ENCODE measurements around the gene ZKSCAN3.
"Not testable (repeated sequence)": the region's sequence is repeated elsewhere in the genome, so short reads cannot be mapped to it uniquely, and the experiment has no call there.

Gene ZKSCAN3

GRCh38 chr6:28343898-28344677 lies 5.7 kb upstream of the ZKSCAN3 start:
- no peak for DNase-seq

GRCh38 chr6:28345201-28345600 lies 4.5 kb upstream of the ZKSCAN3 start:
- DNase-seq, result no peak

GRCh38 chr6:28347119-28347518 lies 2.6 kb upstream of the ZKSCAN3 start:
- DNase-seq, result no peak

DNA sequence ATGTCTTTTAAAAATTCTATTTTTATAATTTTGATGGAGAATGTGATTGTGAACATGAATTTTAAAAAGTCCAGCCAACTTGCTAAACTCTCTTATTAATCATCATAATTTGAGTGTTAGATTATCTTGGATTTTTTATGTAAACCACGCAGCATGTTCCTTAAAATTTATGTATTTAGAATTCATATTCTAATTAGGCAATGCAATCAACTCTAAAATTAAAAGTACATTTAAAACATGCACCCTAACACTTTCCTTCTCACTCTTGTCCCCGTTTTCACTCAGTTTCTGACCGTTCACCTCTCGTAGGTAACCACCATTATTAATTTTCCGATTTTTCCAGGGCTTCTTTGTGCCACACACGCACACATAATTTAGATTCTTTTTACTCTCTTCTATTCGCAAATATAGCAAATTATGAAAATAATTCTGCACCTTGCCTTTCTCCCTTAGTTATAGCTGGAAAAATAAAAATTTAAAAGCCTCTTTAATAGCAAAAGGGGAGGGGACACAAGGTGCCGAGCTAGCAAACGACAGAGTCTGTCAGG lies 329 bp upstream of the ZKSCAN3 start:
- no peak for DNase-seq

DNA sequence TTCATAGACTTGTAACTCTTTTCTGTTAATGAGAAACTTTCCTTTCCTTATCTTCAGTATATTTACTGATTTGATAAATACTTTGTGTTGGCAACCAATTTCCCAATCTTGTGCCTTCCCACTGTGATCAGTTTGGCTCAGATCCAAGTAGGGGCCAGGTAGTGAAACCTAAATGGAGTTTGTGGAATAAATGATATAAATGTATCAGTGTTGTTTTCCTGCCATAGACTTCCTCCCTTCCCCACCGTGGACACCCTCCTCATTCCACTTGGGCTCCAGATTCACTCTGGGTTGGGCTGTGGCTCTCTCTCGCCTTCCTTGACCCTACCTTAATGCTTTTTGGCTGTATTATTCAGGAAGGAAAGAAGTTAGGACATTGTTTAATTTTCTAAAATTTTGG lies 1.3 kb downstream of the ZKSCAN3 start:
- no peak for DNase-seq

DNA sequence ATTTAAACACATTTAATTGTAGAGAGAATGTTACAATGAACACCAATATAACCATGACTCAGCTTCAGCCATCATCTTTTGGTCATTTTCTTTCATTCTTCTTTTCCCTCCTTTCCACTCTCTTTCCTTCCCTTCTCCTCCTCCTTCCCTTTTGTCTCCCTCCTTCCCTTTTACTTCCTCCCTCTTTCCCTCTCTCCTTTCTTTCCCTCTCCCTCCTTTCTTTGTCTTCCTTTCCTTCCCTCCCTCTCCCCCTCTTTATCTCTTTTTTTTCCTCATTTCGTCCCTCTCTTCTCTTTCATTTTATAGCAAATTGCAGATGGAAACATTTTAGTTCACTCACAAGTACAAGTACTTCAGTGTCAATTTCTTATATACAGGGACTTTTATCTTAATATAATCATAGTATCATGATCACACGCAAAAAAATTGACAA lies 1.8 kb downstream of the ZKSCAN3 start:
- no peak for DNase-seq

GRCh38 chr6:28353356-28353755 lies 3.6 kb downstream of the ZKSCAN3 start:
- DNase-seq, result no peak

DNA sequence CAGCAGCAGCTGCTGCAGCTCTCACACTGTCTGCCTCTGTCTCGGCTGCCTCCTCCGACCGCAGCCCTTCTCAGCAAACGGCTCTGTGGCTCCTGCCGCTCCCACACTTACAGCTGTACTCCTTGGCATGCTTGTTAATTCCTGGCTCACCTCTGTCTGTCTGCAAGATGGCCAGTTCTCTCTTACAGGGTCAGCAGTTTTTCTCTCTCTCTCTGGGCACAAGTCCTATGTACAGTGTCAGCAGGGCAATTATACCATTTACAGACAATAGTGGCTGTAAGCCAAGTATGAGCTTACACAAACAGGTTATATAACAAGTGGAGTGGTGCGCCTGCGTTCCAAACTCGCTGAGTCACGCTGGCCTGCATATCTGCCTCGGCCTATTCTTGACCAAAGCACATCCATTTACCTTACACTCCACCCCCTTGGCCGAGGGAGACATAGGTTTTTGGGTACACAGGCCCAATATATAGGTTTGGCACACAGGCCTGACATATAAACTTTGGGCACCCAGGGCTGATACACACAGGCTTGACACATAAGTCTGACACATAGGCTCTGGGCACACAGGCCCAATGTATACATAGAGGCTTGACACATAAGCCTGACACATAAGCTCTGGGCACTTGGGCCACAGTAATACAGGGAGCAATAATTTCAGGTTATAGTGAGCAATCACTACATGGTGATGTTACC lies 4.4 kb downstream of the ZKSCAN3 start:
- DNase-seq, result no peak

- no peak for DNase-seq
Measured at GRCh38 chr6:28354688-28355554, 5.2 kb downstream of the ZKSCAN3 start.

- peak; percentile 40 for DNase-seq
Measured at GRCh38 chr6:28355743-28356665, 6.3 kb downstream of the ZKSCAN3 start.

GRCh38 chr6:28356666-28357020 lies 6.9 kb downstream of the ZKSCAN3 start:
- no peak for DNase-seq

DNA sequence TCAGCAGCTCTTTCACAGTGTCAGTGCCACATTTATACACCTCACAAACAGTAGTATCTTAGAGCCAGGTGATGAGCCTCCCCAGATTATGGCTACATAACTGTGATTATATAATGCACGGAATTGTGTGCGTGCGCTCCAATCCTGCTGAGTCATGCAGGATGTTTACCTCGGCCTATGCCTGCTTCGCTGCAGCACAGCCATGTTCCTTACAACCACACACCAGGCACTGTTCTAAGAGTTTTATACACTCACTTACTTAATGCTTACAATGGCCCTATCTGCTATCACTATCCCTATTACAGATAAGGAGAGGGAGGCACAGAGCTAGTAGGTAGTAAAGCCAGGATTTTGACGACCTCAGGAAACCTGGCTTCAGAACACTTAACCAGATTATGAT lies 7.3 kb downstream of the ZKSCAN3 start:
- no peak for DNase-seq

DNA sequence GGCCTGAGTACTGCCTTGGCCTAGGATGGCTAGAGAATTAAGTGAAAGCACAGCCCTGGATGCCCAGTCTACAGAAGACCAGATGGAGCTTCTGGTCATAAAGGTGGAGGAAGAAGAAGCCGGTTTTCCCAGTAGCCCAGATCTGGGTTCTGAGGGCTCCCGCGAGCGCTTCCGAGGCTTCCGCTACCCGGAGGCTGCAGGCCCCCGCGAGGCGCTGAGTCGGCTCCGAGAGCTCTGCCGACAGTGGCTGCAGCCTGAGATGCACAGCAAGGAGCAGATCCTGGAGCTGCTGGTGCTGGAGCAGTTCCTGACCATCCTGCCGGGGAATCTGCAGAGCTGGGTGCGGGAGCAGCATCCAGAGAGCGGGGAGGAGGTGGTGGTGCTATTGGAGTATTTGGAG lies 9.8 kb downstream of the ZKSCAN3 start:
- not testable (repeated sequence) for DNase-seq

DNA sequence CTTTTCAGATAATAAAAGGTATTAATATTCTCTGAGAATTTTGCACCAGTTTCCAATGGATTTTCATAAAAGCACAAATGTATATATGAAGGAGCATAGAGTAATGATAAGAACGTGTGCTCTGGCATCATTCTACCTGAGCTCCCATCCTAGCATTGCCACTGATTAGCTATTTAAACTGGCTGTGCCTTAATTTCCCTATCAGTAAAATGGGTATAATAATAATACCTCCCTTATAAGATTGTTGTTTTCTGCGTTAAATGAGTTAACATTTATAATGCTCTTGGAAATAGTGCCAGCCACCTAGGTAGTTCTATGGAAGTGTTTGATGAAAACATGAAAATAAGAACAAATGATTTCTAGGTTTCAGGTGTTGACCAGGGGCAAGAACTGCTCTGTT lies 11.2 kb downstream of the ZKSCAN3 start:
- DNase-seq, result no peak

DNA sequence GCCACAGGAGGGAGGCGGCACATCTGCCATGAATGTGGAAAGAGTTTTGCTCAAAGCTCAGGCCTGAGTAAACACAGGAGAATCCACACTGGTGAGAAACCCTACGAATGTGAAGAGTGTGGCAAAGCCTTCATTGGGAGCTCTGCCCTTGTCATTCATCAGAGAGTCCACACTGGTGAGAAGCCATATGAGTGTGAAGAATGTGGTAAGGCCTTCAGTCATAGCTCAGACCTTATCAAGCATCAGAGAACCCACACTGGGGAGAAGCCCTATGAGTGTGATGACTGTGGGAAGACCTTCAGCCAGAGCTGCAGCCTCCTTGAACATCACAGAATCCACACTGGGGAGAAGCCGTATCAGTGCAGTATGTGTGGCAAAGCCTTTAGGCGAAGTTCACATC lies 15.8 kb downstream of the ZKSCAN3 start:
- not testable (repeated sequence) for DNase-seq

DNA sequence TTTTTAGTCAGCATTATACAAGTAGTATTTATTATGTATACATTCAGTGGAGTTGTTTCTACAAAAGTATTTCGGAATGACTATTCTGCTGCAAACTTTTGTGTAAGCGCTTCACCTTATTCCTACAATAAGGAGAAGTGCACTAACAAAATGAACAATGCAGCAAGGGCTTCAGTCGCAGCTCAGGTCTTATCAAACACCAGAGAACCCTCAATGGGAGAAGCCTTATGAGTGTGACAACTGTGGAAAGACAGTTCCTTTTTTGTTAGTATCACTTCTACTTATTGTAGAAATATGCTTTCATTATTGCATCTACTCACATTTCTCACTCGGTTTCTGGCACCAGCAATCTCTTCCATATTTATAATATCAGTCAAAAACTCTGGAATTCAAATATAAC lies 18.8 kb downstream of the ZKSCAN3 start:
- no peak for DNase-seq

GRCh38 chr6:28369463-28369862 lies 19.7 kb downstream of the ZKSCAN3 start:
- DNase-seq, result no peak

GRCh38 chr6:28370440-28370839 lies 20.7 kb downstream of the ZKSCAN3 start:
- no peak for DNase-seq

GRCh38 chr6:28371280-28371679 lies 21.5 kb downstream of the ZKSCAN3 start:
- DNase-seq, result no peak

DNA sequence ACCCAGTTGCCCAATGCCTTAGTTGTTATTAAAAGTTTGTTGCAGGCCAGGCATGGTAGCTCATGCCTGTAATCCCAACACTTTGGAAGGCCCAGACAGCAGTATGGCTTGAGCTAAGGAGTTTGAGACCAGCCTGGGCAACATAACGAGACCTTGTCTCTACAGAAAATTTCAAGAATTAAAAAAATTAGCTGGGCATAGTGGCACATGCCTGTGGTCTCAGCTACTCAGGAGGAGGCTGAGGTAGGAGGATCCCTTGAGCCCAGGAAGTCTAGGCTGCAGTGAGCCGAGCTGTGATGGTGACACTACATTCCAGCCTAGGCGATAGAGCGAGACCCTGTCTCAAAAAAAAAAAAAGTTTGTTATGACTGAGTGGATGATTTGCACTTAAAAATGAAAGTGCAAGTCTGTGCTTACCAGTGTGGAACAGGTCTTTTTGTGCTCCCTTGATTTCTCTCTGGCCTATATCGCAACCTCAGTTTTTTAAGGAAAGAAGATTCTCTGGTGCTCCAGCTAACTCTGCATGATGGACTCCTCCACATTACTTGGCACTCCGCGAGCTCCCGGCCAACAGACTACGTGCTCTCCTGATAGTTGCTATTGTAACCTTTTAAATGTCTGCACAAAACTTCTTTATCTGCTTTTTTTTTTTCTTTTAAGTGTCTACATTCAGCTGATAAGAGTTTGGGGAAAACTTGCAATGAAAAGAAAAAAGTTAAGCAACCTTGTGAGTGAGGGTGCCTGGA lies 22.1 kb downstream of the ZKSCAN3 start:
- DNase-seq, result no peak

- no peak for DNase-seq
Measured at GRCh38 chr6:28373925-28374324, 24.2 kb downstream of the ZKSCAN3 start.
